Stimulated activated CD8-positive, alpha-beta memory T cell treated with anti-CD3 and anti-CD28 coated beads, Interleukin-4, amount 100 ng/mL, for 4 hours (primary cell): ENCODE data around the gene ANKRD13C.
"Not testable (repeated sequence)": the region's sequence is repeated elsewhere in the genome, so short reads cannot be mapped to it uniquely, and the experiment has no call there.

Source experiments
- DNase-seq, 2 donors: peaks; one replicate each; pipeline ENCODE4 v3.0.0-alpha.2; 2020; ENCODE audit warnings: low read depth in 2 of 2, low spot score in 1 of 2

ANKRD13C gene

DNA sequence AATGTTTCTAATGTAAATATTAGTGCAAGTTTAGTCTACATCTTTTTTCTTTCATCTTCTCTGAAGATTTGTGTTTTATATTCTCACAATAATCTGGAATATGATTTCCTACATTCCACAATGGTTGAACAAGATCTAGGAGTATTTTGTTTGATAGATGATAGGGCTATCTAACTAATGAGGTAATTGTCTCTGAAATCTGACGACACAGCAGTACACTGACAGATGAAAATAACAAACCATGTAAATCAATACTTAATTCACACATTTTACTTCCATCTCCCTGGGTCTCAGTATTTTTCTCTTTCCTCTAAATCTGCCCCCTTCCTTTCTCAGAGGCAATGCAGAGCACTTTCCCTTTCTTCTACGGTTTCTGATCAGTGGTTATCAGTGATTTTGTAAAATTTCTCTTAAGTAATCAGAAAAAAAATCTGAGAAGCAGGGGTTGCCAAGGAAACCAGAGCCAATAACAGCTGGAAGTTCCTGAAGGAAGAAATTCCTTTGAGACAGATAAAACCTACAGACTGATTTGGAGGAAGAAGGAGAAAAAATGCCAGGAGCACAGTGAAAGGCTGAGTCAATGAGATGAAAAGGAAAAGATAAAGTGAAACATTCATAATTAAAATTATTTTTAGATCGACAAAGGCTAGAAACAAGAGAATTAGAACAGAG, 7.3 kb upstream of the ANKRD13C start:
- no peak for DNase-seq

DNA sequence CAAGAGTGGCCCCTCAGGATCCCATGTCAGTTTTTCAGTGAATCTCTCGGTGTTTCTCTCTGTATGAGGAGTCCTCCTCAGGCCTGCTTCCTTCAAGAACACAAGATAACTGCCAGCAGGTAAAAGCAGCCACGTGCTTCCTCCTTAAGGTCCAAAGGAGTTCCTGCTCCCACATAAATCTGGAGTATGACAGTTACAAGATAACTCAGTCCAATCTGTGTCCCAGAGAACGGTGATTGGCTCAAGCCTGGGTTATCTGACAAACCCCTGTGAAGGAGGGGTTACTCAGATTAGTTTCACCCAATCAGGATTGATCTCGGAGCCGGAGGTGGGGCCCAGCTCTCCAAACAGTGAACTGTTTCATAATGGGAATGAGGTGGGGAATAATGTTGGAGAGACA, 5.8 kb upstream of the ANKRD13C start:
- DNase-seq = no peak

DNA sequence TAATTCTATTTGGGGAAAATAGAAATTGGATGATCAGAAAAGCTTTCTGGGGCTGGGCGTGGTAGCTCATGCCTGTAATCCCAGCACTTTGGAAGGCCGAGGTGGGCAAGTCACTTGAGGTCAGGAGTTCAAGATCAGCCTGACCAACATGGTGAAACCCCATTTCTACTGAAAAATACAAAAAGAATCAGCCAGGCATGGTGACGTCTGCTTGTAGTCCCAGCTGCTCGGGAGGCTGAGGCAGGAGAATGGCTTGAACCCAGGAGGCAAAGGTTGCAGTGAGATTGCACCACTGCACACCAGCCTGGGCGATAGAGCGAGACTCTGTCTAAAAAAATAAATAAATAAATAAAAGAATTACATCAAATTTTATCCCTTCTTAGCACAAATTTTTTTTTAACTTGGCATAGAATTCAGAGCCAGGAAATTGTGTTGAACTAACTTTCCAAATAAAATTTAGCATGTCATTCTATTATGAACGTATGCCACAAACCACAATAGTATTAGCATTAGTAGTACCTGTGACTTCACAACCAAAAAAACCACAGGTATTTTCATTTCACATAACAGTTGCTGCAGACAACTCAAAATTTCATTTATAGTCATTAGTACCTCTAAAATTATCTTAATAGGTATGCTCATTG, 4.5 kb upstream of the ANKRD13C start:
- DNase-seq = no peak

DNA sequence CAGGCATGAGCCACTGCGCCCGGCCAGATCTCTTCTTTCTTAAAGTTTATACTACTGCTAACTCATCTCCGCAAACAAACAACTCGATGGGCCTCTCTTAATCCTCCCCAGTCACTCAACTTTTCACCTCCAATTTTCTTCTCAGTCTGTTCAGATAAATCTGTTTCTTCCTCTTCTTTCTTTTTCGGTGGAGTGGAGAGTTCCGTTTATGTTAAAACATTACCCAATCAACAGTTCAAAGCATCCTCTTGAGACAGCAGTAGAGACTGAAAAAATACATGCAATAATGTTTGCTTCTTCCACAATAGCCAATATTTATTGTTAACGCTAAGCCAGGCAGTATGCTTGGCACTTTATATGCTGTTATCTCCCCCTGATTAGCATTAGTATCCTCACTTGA, 1.4 kb upstream of the ANKRD13C start:
- no peak for DNase-seq

DNA sequence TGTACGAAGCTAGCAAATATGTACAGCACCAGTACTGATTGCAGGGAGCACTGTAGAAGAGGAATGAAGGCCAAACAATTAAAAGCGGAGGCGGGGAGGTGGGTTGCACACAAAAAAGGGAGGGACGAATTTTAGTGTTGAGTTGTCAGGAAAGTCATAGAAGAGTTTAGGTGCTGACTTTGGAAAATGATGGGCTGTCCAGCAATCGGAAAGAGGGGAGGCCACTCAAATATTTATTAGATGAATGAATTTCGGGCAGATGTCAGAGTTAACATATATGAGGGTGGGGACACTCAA, 537 bp upstream of the ANKRD13C start:
- no peak for DNase-seq

DNA sequence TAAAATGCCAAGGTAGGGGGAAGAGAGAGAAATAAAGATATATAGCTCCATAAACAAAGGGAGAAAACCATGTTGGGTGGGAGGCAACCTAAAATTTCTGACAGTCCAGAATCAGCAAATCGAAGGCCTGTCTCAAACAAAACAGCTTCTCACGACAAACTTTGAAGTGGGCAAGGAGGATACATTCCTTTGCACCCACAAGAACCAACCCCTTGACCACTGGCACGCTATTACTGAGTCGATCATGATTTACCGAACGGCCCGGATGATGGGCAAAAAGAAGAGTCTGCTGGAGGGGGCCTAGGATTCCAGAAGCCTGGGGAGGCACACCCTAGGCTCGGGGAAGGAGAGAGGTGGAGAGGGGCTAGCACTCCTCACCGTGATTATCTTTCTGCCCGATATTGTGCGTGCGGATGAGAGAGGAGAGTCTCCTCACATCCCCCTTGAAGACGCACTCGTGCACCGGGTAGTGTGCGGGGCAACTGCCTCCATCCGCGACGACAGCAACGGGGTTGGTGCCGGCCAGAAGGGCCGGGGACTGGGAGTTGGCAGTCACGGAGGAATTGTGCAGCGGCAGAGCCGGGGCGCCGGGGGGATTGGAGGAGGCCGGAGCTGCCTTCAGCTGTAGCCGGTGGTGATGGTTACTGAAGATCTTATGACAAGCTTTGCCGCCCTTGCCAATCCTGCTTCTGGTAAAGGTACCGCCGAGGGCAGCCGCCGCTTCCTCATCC, 756 bp downstream of the ANKRD13C start:
- peak in 1 of 2 donors; percentile 11 for DNase-seq

DNA sequence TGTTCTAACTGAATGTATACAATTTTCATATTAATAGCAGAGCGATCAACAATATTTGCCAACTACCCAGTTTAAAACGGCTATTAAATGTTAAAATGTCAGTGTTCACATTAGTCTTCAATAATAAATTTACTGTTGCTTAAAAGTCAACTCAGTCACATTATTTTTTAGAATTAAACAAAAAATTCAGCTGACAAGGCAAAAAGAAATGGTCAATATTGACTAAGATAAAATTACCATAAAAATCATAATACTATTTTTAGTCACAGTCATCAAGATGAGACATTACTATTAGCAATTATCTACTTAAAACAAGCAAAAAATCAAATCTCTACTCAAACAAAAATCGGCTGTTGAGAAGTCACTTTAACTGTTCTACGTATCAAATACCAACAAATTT, 1.5 kb downstream of the ANKRD13C start:
- DNase-seq = no peak

DNA sequence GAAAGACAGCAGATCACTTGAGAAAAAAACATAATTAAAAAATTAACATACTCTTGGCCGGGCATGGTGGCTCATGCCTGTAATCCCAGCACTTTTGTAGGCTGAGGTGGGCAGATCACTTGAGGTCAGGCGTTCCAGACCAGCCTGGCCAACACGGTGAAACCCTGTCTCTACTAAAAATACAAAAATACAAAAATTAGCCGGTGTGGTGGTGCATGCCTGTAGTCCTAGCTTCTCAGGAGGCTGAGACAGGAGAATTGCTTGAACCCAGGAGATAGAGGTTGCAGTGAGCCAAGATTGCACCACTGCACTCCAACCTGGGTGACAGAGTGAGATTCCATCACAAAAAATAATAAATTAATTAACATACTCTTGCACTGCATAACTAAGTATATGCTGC, 4.7 kb downstream of the ANKRD13C start:
- not testable (repeated sequence) for DNase-seq

DNA sequence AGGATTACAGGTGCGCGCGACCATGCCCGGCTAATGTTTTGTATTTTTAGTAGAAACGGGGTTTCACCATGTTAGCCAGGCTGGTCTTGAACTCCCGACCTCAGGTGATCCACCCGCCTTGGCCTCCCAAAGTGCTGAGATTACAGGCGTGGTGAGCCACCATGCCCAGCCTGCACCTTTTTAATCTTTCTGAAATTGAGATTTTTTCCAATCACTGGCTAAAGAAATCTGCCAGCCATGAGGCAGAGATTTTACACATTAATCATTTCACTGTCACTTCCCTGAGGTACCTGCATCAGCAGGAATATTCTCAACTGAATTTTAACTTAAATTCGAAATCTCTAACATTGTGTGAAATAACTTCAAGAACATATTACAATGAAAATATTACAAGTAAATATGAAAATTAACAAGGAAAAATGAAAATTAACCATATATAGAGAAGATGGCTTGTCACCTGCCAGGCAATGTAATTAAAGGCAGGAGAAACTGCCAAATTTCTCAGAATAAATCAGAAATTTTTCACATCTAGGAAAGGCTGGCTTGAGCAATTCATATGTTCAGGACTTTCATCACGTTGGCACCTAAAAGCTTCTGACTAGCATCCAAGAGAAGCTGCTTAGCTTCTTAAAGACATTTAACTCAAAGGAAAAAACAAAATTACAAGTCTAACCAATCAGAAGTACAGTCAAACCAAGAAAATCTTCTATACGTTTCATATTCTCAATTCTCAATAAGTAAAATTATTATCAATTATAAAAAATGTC, 5.9 kb downstream of the ANKRD13C start:
- DNase-seq = no peak

DNA sequence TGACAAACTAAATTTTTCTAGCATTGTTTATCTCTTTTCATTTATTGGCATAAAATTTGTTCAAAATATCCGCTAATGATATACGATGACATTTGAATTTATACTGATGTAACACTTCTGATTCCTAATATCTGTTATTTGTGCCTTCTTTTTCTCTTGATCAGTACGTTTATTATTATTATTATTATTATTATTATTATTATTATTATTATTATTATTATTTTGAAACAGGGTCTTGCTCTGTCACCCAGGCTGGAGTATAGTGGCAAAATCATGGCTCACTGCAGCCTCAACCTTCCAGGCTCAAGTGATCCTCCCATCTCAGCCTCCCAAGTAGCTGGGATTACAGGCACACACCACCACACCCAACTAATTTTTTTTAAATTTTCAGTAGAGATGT, 14.9 kb downstream of the ANKRD13C start:
- DNase-seq = not testable (repeated sequence)

DNA sequence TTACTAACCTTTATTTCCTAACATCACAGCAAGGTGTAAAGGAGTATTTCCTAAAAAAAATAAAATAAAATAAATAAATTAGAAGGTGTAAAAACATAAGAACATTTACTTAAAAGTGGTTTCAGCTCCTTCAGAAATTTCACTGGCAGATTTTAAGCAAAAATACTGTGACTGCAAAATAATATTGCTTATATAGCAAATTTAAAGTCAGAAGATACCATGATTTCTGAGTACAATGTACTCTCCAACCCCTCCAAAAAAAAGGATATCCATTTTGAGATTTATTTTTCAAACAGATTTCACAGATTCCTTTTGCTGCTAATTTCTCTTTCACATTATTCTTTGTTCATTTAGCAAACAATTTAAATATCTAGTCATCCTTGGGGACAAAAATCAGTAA, 18.5 kb downstream of the ANKRD13C start:
- no peak for DNase-seq

DNA sequence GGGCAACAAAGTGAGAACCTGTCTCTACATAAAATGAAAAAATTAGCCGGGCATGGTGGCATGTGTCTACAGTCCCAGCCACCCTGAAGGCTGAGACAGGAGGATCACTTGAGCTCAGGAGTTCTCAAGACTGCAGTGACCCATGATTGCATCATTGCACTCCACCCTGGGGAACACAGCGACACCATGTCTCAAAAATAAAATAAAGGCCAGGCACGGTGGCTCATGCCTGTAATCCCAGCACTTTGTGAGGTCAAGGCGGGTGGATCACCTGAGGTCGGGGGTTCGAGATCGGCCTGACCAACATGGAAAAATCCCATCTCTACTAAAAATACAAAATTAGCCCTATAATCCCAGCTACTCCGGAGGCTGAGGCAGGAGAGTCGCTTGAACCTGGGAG, 20.1 kb downstream of the ANKRD13C start:
- no peak for DNase-seq

DNA sequence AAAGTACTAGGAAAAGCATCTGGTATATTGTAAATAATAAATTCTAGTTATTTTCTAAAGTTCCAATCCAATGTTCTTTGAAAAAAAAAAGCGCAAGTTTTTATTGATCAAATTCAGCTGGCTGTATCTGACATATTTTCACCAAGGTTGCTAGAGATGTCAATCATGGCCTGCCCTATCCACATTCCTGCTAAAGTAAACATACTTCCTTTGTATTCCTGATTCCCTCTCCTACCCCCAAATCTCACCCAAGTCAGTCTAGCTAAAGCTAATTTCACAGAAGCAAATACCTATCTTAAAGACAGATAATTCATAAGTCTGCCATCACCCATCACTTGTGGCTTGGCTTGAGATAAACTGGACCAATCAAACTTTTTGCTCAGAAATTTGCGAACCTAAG, 21.3 kb downstream of the ANKRD13C start:
- no peak for DNase-seq

DNA sequence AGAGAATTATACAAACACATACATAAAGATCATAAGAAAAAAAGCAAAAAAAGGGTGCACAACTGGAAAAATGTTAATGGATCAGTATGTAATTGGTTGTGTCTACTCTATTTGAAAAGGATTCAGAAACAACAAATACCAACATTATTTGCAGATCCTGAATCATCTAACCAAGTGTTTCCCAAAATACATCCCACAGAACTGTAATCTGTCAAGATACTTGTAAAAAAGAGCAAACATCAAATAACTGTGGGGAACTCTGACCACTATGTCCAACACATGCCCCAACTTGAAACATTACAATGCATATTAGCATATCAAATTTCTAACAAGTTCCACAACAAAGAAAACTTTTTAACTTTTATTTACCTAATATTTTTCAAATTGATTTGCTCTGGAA, 22.6 kb downstream of the ANKRD13C start:
- no peak for DNase-seq

DNA sequence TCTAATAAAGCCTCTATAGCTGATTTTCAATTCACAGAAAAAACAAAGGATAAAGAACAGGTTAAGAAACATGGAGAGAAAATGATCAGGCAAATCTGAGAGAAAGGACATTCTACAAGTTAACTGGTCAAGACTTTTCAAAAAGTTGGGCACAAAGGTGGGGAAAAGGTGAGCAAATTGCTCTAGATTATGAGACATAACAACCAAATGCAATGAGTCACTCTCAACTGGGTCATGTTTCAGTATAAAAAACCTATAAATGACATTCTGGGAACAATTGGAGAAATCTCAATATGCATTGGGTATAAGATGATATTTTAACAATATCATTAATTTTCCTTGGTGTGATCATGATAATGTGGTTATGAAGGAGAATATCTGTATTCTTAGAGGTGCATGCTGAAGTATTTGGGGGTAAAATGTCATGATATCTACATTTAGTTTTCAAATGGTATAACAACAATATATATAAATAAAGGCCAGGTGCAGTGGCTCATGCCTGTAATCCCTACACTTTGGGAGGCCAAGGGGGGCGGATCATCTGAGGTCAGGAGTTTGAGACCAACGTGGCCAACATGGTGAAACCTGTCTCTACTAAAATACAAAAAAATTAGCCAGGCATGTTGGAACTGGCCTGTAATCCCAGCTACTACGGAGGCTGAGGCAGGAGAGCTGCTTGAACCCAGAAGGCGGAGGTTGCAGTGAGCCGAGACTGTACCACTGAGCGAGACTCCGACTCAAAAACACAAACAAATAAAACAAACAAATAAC, 27.0 kb downstream of the ANKRD13C start:
- no peak for DNase-seq

DNA sequence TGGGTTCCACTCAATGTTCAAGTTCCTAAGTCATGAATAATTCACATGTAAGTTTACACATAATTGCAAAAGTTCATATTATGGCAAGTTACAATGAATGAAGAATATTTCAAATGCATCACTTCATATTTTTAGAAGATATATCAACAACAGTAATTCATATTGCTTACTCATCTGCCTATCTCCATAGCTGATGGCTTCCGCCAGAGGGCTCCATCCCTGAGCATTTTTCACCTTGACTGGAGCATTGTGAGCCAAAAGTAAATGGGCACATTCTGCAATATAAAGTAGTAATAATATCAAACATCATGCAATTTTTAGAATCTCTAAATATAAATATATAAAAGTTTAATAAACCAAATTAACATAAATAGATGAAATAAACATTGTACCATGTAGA, 29.8 kb downstream of the ANKRD13C start:
- DNase-seq = no peak

DNA sequence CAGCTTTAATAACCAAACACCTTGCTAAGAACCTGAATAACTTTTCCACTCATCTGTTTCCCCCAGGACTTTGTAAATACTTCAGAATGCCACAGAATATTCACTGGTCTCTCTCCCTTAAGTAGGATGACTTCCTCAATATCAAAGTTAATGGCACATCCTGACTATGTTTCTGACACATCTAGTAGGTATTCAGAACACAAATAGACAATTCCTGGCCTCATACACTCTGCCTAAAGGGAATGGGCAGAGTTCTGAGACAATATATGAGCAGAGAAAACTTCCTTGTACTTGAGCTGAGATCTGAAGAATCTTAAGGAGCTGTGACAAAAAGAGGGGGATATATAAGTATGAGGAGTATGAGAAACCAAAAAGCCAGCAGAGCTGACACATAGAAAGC, 34.8 kb downstream of the ANKRD13C start:
- no peak for DNase-seq

DNA sequence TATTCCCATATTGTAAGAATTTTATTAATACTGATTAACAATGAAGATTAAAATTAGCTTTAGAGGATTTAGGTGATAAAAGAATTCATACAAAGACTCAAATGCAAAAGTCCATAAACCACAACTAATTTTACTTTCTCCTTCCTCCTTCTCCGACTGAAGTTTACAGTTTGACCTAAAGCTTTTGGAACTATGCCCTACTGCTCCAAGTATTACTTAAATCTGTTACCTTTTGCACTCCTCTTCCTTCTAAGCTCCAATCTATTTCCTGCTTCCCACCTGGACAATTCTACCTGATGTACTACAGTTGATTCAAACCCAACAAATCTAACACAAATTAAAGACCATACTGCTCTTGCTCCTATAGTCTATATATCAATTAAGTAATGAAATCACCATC, 36.3 kb downstream of the ANKRD13C start:
- DNase-seq = no peak

DNA sequence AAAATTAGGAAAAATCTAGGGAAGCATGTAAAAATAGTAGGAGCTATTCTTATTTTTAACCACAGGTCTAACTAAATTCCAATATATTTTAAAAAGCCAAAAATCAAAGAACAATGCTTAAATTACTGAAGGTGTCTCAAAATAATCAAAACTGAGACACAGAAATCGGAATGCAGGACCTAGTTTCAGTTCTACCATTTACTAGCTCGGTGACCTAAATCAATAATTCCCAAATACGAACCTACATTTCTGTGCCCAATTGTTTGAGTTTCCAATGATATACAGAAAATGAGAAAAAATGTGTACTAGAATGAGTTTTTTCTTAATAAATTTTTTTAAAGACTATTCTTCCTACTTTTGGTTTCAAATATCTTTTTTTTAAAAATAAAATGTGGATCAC, 37.4 kb downstream of the ANKRD13C start:
- no peak for DNase-seq

DNA sequence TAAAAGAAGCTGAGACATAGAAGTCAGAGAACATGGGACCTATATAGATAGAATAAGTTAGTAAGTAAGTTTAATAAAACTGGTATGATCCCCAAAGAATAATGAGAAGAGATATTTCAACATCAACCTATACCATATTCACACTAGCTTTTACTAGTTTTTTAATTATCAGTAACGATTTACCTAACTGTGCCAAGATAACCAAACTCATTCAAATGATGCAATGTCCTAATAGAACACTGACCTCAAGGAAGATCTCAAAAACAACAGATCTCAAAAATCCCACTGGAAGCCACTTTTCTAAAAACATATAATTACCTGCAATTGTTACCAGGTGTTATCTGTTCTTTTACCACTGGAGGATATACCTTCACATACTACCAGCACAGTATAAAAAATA, 38.7 kb downstream of the ANKRD13C start:
- no peak for DNase-seq

DNA sequence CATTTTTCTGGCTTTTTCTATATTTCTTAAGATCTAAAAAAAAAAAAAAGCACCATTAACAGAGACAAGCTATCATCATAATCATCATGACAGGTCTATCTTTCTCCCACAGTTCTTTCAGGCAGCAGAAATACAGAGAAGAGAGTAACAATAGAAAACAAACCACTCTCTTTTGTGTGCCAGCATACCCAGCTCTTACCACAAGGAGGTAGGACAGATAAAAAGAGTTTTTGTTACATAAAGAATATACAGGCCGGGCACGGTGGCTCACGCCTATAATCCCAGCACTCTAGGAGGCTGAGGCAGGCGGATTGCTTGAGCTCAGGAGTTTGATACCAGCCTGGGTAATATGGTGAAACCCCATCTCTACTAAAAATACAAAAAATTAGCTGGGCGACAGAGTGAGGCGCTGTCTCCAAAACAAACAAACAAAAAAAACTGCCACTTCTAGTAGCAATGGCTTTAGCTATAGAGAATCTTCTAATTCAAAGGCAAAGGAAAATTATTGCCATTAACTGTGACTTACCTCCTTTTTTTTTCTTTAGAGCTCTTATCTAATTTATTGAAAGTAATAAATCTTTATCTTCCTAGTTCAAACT, 39.7 kb downstream of the ANKRD13C start:
- no peak for DNase-seq
